ENCODE results near the gene TNNT2. TPM values are rescaled to one million over a fixed set of nuclear protein-coding genes. Genes with fewer than 3 reads are reported as not detected.
A peak's percentile ranks its signal among the peaks of the same experiment; 100 is the strongest.

Gene TNNT2
- total and polyA plus RNA-seq, 2 donors (not counting 1 experiment from before 2014, with no cell fraction given), result 1.4 TPM; not detected in 1

GRCh38 chr1:201310986-201311355 lies 66.5 kb downstream of the TNNT2 start:
- peak; percentile 42 to 50 for DNase-seq (ENCODE audit: low read depth in 2 of 2)
- H3K36me3 ChIP-seq (ENCODE audit: control insufficient read depth, insufficient read depth, low read length), result no peaks in the 10 kb centered on the region
- no peaks in the 10 kb centered on the region for H3K9me3 ChIP-seq (ENCODE audit: control insufficient read depth, insufficient read depth, low read depth, low read length)
- no peak overlapping the region for H3K4me3 ChIP-seq (replicated peaks in 1 of 4; ENCODE audit: control extremely low read depth in 1 of 4, insufficient read depth in 1 of 4, low read depth in 3 of 4, low read length in 4 of 4)
- H3K9ac ChIP-seq (ENCODE audit: insufficient read depth, low read length), result no peak overlapping the region
- no peak overlapping the region for H3K27ac ChIP-seq (ENCODE audit: insufficient read depth, low read length)
- no peaks in the 10 kb centered on the region for H4K20me1 ChIP-seq (ENCODE audit: control insufficient read depth, extremely low read depth, insufficient read depth, low read length)
- H2AFZ ChIP-seq (ENCODE audit: low read length), result no peak overlapping the region
- H3K79me2 ChIP-seq (ENCODE audit: control insufficient read depth, insufficient read depth, low read length), result no peaks in the 10 kb centered on the region
- peaks cover 38% of the 10 kb centered on the region for H3K27me3 ChIP-seq (ENCODE audit: control insufficient read depth, insufficient read depth, low read length)
- no peaks in the 10 kb centered on the region for H3K4me1 ChIP-seq (ENCODE audit: control insufficient read depth, extremely low read depth, insufficient read depth, low read length)
- H3K4me2 ChIP-seq (ENCODE audit: extremely low read depth, insufficient read depth, low read length), result no peak overlapping the region
- no peak for TF ChIP-seq CTCF (conservative IDR thresholded peaks at IDR 0.05 in 1 of 2, IDR thresholded peaks at IDR 0.05 in 1 of 2; ENCODE audit: low read depth in 1 of 2, low read length in 2 of 2)
- no peak for TF ChIP-seq EZH2 (IDR thresholded peaks at IDR 0.05; ENCODE audit: low read length, missing control alignments)

GRCh38 chr1:201310251-201310985 lies 67.1 kb downstream of the TNNT2 start:
- TF ChIP-seq EZH2 (IDR thresholded peaks at IDR 0.05; ENCODE audit: low read length, missing control alignments) (no peak), CTCF (conservative IDR thresholded peaks at IDR 0.05 in 1 of 2, IDR thresholded peaks at IDR 0.05 in 1 of 2; ENCODE audit: low read depth in 1 of 2, low read length in 2 of 2) (no peak)
- H3K36me3 ChIP-seq (ENCODE audit: control insufficient read depth, insufficient read depth, low read length), result no peaks in the 10 kb centered on the region
- no peak overlapping the region for H3K27ac ChIP-seq (ENCODE audit: insufficient read depth, low read length)
- H3K9me3 ChIP-seq (ENCODE audit: control insufficient read depth, insufficient read depth, low read depth, low read length), result no peaks in the 10 kb centered on the region
- no peak overlapping the region for H3K4me2 ChIP-seq (ENCODE audit: extremely low read depth, insufficient read depth, low read length)
- H3K4me1 ChIP-seq (ENCODE audit: control insufficient read depth, extremely low read depth, insufficient read depth, low read length), result no peaks in the 10 kb centered on the region
- no peaks in the 10 kb centered on the region for H3K79me2 ChIP-seq (ENCODE audit: control insufficient read depth, insufficient read depth, low read length)
- H2AFZ ChIP-seq (ENCODE audit: low read length), result no peak overlapping the region
- no peaks in the 10 kb centered on the region for H4K20me1 ChIP-seq (ENCODE audit: control insufficient read depth, extremely low read depth, insufficient read depth, low read length)
- DNase-seq (ENCODE audit: low read depth in 2 of 2), result no peak
- H3K27me3 ChIP-seq (ENCODE audit: control insufficient read depth, insufficient read depth, low read length), result peaks cover 36% of the 10 kb centered on the region
- no peak overlapping the region for H3K4me3 ChIP-seq (replicated peaks in 1 of 4; ENCODE audit: control extremely low read depth in 1 of 4, insufficient read depth in 1 of 4, low read depth in 3 of 4, low read length in 4 of 4)
- no peak overlapping the region for H3K9ac ChIP-seq (ENCODE audit: insufficient read depth, low read length)

GRCh38 chr1:201309416-201309815 lies 68.1 kb downstream of the TNNT2 start:
- Histone ChIP-seq H3K4me1 (ENCODE audit: control insufficient read depth, extremely low read depth, insufficient read depth, low read length) (no peaks in the 10 kb centered on the region), H3K27me3 (ENCODE audit: control insufficient read depth, insufficient read depth, low read length) (peaks cover 30% of the 10 kb centered on the region), H3K79me2 (ENCODE audit: control insufficient read depth, insufficient read depth, low read length) (no peaks in the 10 kb centered on the region), H3K27ac (ENCODE audit: insufficient read depth, low read length) (no peak overlapping the region), H3K4me2 (ENCODE audit: extremely low read depth, insufficient read depth, low read length) (no peak overlapping the region), H3K9ac (ENCODE audit: insufficient read depth, low read length) (no peak overlapping the region), H4K20me1 (ENCODE audit: control insufficient read depth, extremely low read depth, insufficient read depth, low read length) (no peaks in the 10 kb centered on the region), H3K9me3 (ENCODE audit: control insufficient read depth, insufficient read depth, low read depth, low read length) (no peaks in the 10 kb centered on the region), H2AFZ (ENCODE audit: low read length) (no peak overlapping the region), H3K4me3 (replicated peaks in 1 of 4; ENCODE audit: control extremely low read depth in 1 of 4, insufficient read depth in 1 of 4, low read depth in 3 of 4, low read length in 4 of 4) (no peak overlapping the region), H3K36me3 (ENCODE audit: control insufficient read depth, insufficient read depth, low read length) (no peaks in the 10 kb centered on the region)
- DNase-seq (ENCODE audit: low read depth in 2 of 2), result peak in 1 of 2 donors; percentile 78
- no peak for TF ChIP-seq CTCF (conservative IDR thresholded peaks at IDR 0.05 in 1 of 2, IDR thresholded peaks at IDR 0.05 in 1 of 2; ENCODE audit: low read depth in 1 of 2, low read length in 2 of 2)
- no peak for TF ChIP-seq EZH2 (IDR thresholded peaks at IDR 0.05; ENCODE audit: low read length, missing control alignments)

Other genes with a start within 250 kb of the TNNT2 start
- 72.4 and 91.0 TPM in 2 replicates for gene TMEM9, start 223.2 kb downstream of the TNNT2 start, total RNA-seq
- gene TMEM9, start 223.2 kb downstream of the TNNT2 start, polyA plus RNA-seq, result 55.5 and 58.2 TPM in 2 replicates
- under 0.01 and 0.17 TPM in 2 replicates for gene IGFN1, start 186.9 kb downstream of the TNNT2 start, total RNA-seq
- 0.01 TPM in 1 of 2 replicates, not detected in the other for gene IGFN1, start 186.9 kb downstream of the TNNT2 start, polyA plus RNA-seq
- under 0.01 TPM in 2 replicates for gene PKP1, start 94.2 kb downstream of the TNNT2 start, total RNA-seq
- gene PKP1, start 94.2 kb downstream of the TNNT2 start, polyA plus RNA-seq, result 0.06 and 0.08 TPM in 2 replicates
- gene LAD1, start 21.6 kb upstream of the TNNT2 start, total RNA-seq, result not detected in 2 replicates
- gene LAD1, start 21.6 kb upstream of the TNNT2 start, polyA plus RNA-seq, result 0.08 TPM in 1 of 2 replicates, not detected in the other
- gene TNNI1, start 44.0 kb upstream of the TNNT2 start, total RNA-seq, result not detected in 2 replicates
- 0.06 and 0.09 TPM in 2 replicates for gene TNNI1, start 44.0 kb upstream of the TNNT2 start, polyA plus RNA-seq
- 138 and 141 TPM in 2 replicates for gene PHLDA3, start 91.5 kb upstream of the TNNT2 start, total RNA-seq
- 25.9 and 26.5 TPM in 2 replicates for gene PHLDA3, start 91.5 kb upstream of the TNNT2 start, polyA plus RNA-seq
- 158 and 195 TPM in 2 replicates for gene CSRP1, start 129.4 kb upstream of the TNNT2 start, total RNA-seq
- 438 and 1,081 TPM in 2 replicates for gene CSRP1, start 129.4 kb upstream of the TNNT2 start, polyA plus RNA-seq
- gene NAV1, start 161.4 kb upstream of the TNNT2 start, total RNA-seq, result 7.2 and 19.8 TPM in 2 replicates
- 64.0 and 66.5 TPM in 2 replicates for gene NAV1, start 161.4 kb upstream of the TNNT2 start, polyA plus RNA-seq

Measured in fibroblast of lung (primary cell).